H1 (cell line): Measurements from ENCODE around the gene COL25A1. TPM values are rescaled to one million over a fixed set of nuclear protein-coding genes. Genes with fewer than 3 reads are reported as not detected.

Source experiments
- BCL11A ChIP-seq, 2 experiments: IDR thresholded peaks; one replicate each; pipeline ENCODE4 v1.6.1; 2011; ENCODE audit warnings: low read depth in 2 of 2, low read length in 2 of 2, mild to moderate bottlenecking in 2 of 2
- CREB1 ChIP-seq: IDR thresholded peaks from 2 replicates; pipeline ENCODE4 v1.6.1; 2012; ENCODE audit warnings: inconsistent platforms
- EP300 ChIP-seq, 2 experiments: IDR thresholded peaks; 1 replicate in 1 of 2; 2 replicates in 1 of 2; pipeline ENCODE4 v1.6.1; 2011 to 2012; ENCODE audit warnings: low read depth in 2 of 2, low read length in 2 of 2, mild to moderate bottlenecking in 2 of 2, borderline replicate concordance in 1 of 2, inconsistent platforms in 1 of 2, moderate library complexity in 1 of 2
- RBBP5 ChIP-seq: IDR thresholded peaks from 2 replicates; pipeline ENCODE4 v1.7.1; 2012; ENCODE audit warnings: low read depth, mild to moderate bottlenecking, inconsistent platforms, low read length, moderate library complexity, borderline replicate concordance
- polyA plus RNA-seq, 7 experiments: library from polyadenylated mRNA; depleted of rRNA in 3 of 7; stranded (reverse) in 5 of 7; unstranded in 2 of 7; fragments of >200 nt in 5 of 7; fragments of 200-250 nt in 2 of 7; gene quantifications; 1 replicate in 5 of 7; 2 replicates in 1 of 7; 4 replicates in 1 of 7; pipeline versions ENCODE4 v1.2.1 to v1.2.3, GENCODE V29; 2011 to 2013; ENCODE audit warnings: missing spikeins in 2 of 7, mixed read lengths in 2 of 7
- total RNA-seq: library from RNA; stranded (reverse); fragmentation: NEBNext Ultra II Directional; extraction: Animal tissue kit (Norgen Biotek cat#: 25700); gene quantifications from 2 replicates; pipeline ENCODE4 v1.2.1, GENCODE V29; 2021
- TF ChIP-seq, protein P1 (sequence below): fragments of 300-600 bp; sonication (generic); IDR thresholded peaks from 2 replicates; pipeline ENCODE4 v1.7.1; 2012; ENCODE audit warnings: low read length, moderate library complexity, mild to moderate bottlenecking, inconsistent platforms; ENCODE audit not compliant: insufficient replicate concordance

Gene COL25A1
- total and polyA plus RNA-seq, 2 of the 8 experiments (the other 6 are each of a cell fraction or from before 2014, with no cell fraction given): 1.1 to 8.3 TPM

DNA sequence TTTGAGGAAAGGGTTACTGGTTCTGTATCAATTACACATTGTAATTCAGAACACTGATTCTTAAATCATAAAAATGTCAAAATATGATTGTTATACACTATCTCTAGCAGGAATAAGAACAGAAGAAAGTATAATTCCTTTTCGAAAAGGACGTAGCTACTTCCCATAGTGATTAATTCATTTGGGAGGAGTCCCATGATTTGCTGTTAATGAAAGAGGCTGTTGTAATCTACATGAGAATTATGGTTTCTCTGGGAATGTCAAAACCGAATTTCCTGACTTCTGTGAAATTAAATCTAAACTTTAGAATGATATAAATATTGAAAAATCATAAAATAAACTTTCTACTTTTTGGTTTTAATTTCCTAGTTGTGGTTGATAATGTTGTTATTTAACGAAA is 348.5 kb downstream of the COL25A1 start (continued):
- TF ChIP-seq, protein P1, sequence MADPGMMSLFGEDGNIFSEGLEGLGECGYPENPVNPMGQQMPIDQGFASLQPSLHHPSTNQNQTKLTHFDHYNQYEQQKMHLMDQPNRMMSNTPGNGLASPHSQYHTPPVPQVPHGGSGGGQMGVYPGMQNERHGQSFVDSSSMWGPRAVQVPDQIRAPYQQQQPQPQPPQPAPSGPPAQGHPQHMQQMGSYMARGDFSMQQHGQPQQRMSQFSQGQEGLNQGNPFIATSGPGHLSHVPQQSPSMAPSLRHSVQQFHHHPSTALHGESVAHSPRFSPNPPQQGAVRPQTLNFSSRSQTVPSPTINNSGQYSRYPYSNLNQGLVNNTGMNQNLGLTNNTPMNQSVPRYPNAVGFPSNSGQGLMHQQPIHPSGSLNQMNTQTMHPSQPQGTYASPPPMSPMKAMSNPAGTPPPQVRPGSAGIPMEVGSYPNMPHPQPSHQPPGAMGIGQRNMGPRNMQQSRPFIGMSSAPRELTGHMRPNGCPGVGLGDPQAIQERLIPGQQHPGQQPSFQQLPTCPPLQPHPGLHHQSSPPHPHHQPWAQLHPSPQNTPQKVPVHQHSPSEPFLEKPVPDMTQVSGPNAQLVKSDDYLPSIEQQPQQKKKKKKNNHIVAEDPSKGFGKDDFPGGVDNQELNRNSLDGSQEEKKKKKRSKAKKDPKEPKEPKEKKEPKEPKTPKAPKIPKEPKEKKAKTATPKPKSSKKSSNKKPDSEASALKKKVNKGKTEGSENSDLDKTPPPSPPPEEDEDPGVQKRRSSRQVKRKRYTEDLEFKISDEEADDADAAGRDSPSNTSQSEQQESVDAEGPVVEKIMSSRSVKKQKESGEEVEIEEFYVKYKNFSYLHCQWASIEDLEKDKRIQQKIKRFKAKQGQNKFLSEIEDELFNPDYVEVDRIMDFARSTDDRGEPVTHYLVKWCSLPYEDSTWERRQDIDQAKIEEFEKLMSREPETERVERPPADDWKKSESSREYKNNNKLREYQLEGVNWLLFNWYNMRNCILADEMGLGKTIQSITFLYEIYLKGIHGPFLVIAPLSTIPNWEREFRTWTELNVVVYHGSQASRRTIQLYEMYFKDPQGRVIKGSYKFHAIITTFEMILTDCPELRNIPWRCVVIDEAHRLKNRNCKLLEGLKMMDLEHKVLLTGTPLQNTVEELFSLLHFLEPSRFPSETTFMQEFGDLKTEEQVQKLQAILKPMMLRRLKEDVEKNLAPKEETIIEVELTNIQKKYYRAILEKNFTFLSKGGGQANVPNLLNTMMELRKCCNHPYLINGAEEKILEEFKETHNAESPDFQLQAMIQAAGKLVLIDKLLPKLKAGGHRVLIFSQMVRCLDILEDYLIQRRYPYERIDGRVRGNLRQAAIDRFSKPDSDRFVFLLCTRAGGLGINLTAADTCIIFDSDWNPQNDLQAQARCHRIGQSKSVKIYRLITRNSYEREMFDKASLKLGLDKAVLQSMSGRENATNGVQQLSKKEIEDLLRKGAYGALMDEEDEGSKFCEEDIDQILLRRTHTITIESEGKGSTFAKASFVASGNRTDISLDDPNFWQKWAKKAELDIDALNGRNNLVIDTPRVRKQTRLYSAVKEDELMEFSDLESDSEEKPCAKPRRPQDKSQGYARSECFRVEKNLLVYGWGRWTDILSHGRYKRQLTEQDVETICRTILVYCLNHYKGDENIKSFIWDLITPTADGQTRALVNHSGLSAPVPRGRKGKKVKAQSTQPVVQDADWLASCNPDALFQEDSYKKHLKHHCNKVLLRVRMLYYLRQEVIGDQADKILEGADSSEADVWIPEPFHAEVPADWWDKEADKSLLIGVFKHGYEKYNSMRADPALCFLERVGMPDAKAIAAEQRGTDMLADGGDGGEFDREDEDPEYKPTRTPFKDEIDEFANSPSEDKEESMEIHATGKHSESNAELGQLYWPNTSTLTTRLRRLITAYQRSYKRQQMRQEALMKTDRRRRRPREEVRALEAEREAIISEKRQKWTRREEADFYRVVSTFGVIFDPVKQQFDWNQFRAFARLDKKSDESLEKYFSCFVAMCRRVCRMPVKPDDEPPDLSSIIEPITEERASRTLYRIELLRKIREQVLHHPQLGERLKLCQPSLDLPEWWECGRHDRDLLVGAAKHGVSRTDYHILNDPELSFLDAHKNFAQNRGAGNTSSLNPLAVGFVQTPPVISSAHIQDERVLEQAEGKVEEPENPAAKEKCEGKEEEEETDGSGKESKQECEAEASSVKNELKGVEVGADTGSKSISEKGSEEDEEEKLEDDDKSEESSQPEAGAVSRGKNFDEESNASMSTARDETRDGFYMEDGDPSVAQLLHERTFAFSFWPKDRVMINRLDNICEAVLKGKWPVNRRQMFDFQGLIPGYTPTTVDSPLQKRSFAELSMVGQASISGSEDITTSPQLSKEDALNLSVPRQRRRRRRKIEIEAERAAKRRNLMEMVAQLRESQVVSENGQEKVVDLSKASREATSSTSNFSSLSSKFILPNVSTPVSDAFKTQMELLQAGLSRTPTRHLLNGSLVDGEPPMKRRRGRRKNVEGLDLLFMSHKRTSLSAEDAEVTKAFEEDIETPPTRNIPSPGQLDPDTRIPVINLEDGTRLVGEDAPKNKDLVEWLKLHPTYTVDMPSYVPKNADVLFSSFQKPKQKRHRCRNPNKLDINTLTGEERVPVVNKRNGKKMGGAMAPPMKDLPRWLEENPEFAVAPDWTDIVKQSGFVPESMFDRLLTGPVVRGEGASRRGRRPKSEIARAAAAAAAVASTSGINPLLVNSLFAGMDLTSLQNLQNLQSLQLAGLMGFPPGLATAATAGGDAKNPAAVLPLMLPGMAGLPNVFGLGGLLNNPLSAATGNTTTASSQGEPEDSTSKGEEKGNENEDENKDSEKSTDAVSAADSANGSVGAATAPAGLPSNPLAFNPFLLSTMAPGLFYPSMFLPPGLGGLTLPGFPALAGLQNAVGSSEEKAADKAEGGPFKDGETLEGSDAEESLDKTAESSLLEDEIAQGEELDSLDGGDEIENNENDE: no peak
- TF ChIP-seq BCL11A (IDR thresholded peaks at IDR 0.05; ENCODE audit: low read depth in 2 of 2, low read length in 2 of 2): no peak
- no peak for TF ChIP-seq CREB1
- TF ChIP-seq EP300 (IDR thresholded peaks at IDR 0.05; ENCODE audit: borderline replicate concordance in 1 of 2, low read depth in 2 of 2, low read length in 2 of 2): no peak
- TF ChIP-seq RBBP5: no peak
